Heart right ventricle (tissue), 16 donors: Measurements from ENCODE around the gene PLAU. TPM values are rescaled to one million over a fixed set of nuclear protein-coding genes. Genes with fewer than 3 reads are reported as not detected.

Experiments
- ATAC-seq, 8 donors: fragments of 200-7000 bp; cut with Tn5 transposase; one replicate each; pipeline ENCODE4 v1.9.1; 2020; ENCODE audit warnings: mild to moderate bottlenecking in 8 of 8, moderate library complexity in 8 of 8, moderate number of reproducible peaks in 1 of 8
- DNase-seq, 2 donors: peaks; one replicate each; pipeline ENCODE4 v3.0.0-alpha.2; 2020
- H3K27ac ChIP-seq, 10 donors: fragments of 200-600 bp; sonication (generic) in 2 of 10; one replicate each; pipeline versions ENCODE4 v1.5.0 to v1.8.0; 2020 to 2022; ENCODE audit warnings: mild to moderate bottlenecking in 3 of 10
- H3K27me3 ChIP-seq, 7 donors: fragments of 200-600 bp; one replicate each; pipeline ENCODE4 v1.8.0; 2021 to 2022; ENCODE audit warnings: mild to moderate bottlenecking in 2 of 7
- H3K36me3 ChIP-seq, 9 donors: fragments of 200-600 bp; sonication (generic) in 1 of 9; one replicate each; pipeline versions ENCODE4 v1.5.0 to v1.8.0; 2020 to 2022; ENCODE audit warnings: mild to moderate bottlenecking in 2 of 9
- H3K4me1 ChIP-seq, 9 donors: fragments of 200-600 bp; sonication (generic) in 1 of 9; one replicate each; pipeline versions ENCODE4 v1.5.0 to v1.8.0; 2020 to 2022; ENCODE audit warnings: mild to moderate bottlenecking in 4 of 9
- H3K4me3 ChIP-seq, 10 donors: fragments of 200-600 bp; sonication (generic) in 2 of 10; one replicate each; pipeline versions ENCODE4 v1.5.0 to v1.8.0; 2020 to 2022; ENCODE audit warnings: mild to moderate bottlenecking in 7 of 10, moderate library complexity in 2 of 10
- H3K9me3 ChIP-seq, 11 donors: fragments of 200-600 bp in 10 of 11; sonication (generic) in 2 of 11; one replicate each; pipeline versions ENCODE4 v1.5.0 to v1.8.0; 2013 to 2022; ENCODE audit warnings: mild to moderate bottlenecking in 2 of 11, control low read depth in 1 of 11, moderate library complexity in 1 of 11
- WGBS, 2 donors: extraction: QIAGEN DNeasy Blood & Tissue Kit; methylation state at CpG; one replicate each; pipeline ENCODE4 v1.1.7; 2013; ENCODE audit warnings: inconsistent platforms in 1 of 2; 5-methylcytosine and 5-hydroxymethylcytosine counted together
- intact Hi-C, 10 donors: fragments of 100-400 bp; cut with DNase I; formaldehyde crosslinking; loops; one replicate each; pipeline versions ENCODE4 v1.11.1 to v1.14.2; 2022
- polyA plus RNA-seq, 2 donors: library from polyadenylated mRNA; stranded (reverse); fragments of 200-250 nt; gene quantifications; one replicate each; pipeline ENCODE4 v1.2.3, GENCODE V29; 2013
- total RNA-seq, 10 donors: library from RNA; stranded (reverse); fragmentation: NEBNext Ultra II Directional in 3 of 10; extraction: Animal tissue kit (Norgen Biotek cat#: 25700) in 3 of 10; gene quantifications; one replicate each; pipeline versions ENCODE4 v1.2.1 to v1.2.4, GENCODE V29; 2021 to 2023
- TF ChIP-seq, protein P1 (sequence below), 9 donors: fragments of 200-600 bp; sonication (generic) in 2 of 9; IDR thresholded peaks; one replicate each; pipeline versions ENCODE4 v1.5.0 to v1.8.0; 2021 to 2022; ENCODE audit warnings: antibody characterized with exemption in 9 of 9, mild to moderate bottlenecking in 5 of 9, moderate library complexity in 1 of 9
- donor health status: Arrhythmogenic right ventricular cardiomyopathy.
- donor health status: ischemic (EF 13 %, LVEDD 7.1; RV severe dilation, severe dysfunction).
- donor health status: healthy with polysubstance abuse.
- donor health status: DM: no; HTN: yes; CAD: no.
- donor health status: DM: no; HTN: no; CAD: no.
- donor health status: ischemic (EF 25% LVEDD 6.9; RV normal size, moderate dysfunction).
- donor health status: ischemic (EF 25% LVEDD 5.7; RV mildly dilated, moderate dysfunction).
- donor health status: healthy.
- donor health status: DM: yes; HTN: yes; CAD: no.
- donor health status: Ischemic cardiomyopathy.
- donor health status: ischemic (EF 35%, LVEDD 5.7; RV mildly dilated, moderate dysfunction).
- donor health status: nonischemic (EF 11% LVEDD 7.7; RV severe dilation, severe dysfunction).
- donor health status: DM: yes; HTN: yes; CAD: no.
- donor health status: PGD.
- donor health status: ischemic (EF 29% LVEDD 5.4; RV normal size, mild dysfunction).
- donor health status: nonischemic (EF 23%, LVEDD 6.1; RV moderate dilation, normal function).

Gene PLAU
- total and polyA plus RNA-seq, 12 donors, result 4.4 to 44.3 (median 9.1) TPM

- WGBS, 2 donors, result 88 to 91% methylated on average over 4 of the region's 4 CpGs
- peaks cover 0 to 9% (median 0%) of the 10 kb centered on the region in 9 donors for H3K36me3 ChIP-seq
- no peak for ATAC-seq
- TF ChIP-seq, protein P1, sequence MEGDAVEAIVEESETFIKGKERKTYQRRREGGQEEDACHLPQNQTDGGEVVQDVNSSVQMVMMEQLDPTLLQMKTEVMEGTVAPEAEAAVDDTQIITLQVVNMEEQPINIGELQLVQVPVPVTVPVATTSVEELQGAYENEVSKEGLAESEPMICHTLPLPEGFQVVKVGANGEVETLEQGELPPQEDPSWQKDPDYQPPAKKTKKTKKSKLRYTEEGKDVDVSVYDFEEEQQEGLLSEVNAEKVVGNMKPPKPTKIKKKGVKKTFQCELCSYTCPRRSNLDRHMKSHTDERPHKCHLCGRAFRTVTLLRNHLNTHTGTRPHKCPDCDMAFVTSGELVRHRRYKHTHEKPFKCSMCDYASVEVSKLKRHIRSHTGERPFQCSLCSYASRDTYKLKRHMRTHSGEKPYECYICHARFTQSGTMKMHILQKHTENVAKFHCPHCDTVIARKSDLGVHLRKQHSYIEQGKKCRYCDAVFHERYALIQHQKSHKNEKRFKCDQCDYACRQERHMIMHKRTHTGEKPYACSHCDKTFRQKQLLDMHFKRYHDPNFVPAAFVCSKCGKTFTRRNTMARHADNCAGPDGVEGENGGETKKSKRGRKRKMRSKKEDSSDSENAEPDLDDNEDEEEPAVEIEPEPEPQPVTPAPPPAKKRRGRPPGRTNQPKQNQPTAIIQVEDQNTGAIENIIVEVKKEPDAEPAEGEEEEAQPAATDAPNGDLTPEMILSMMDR (IDR thresholded peaks at IDR 0.05), result no peak
- peaks cover 0 to 49% (median 29%) of the 10 kb centered on the region in 9 donors for H3K4me1 ChIP-seq
- H3K27me3 ChIP-seq, result no peaks in the 10 kb centered on the region
- intact Hi-C loops, result no loop called here
- H3K27ac ChIP-seq, result no peak overlapping the region
- DNase-seq, result no peak
- H3K4me3 ChIP-seq, result no peak overlapping the region
- no peaks in the 10 kb centered on the region for H3K9me3 ChIP-seq
Observed at GRCh38 chr10:73876971-73877370, 34.0 kb upstream of the PLAU start.

DNA sequence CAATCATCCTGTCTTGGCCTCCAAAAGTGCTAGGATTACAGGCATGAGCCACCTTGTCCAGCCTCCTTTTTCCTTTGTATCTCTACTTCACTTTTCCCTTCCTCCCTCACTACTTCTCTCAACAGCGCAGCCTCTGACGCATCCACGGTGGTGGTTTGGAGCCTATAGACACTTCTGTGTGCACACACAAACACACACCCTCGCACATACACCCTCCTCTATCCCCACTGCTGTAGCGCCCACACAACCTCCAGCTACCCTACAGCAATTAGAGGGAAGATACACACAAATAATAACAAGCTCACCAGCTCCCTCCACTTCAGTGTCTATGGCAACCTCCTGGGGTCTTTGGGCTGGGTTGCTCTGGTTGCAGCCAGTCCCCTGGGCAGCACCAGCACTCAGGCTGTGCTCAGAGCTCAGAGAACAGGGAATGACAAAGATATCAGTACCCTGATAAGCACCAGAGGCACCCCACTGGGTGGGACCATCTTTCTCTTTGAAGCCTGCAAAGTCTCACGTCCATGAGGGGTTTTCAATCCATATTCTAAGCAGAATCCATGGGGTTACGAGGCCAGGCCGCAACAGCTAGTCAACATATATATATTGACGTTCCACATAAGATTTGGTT lies 33.3 kb upstream of the PLAU start:
- ATAC-seq (no peak), DNase-seq (no peak)
- Histone ChIP-seq H3K4me3 (no peak overlapping the region), H3K9me3 (no peaks in the 10 kb centered on the region), H3K4me1 (peaks cover 0 to 44% (median 24%) of the 10 kb centered on the region in 9 donors), H3K27ac (no peak overlapping the region), H3K36me3 (peaks cover 0 to 3% (median 0%) of the 10 kb centered on the region in 9 donors), H3K27me3 (no peaks in the 10 kb centered on the region)
- intact Hi-C loops, result loop anchor here in 3 of 10 donors (2.0 kb wide), 1 partner anchor 29 kb away; no protein-coding TSS in a partner anchor
- TF ChIP-seq, protein P1 (IDR thresholded peaks at IDR 0.05), result no peak
- WGBS, 2 donors, result 85 to 92% methylated on average over 9 of the region's 9 CpGs

DNA sequence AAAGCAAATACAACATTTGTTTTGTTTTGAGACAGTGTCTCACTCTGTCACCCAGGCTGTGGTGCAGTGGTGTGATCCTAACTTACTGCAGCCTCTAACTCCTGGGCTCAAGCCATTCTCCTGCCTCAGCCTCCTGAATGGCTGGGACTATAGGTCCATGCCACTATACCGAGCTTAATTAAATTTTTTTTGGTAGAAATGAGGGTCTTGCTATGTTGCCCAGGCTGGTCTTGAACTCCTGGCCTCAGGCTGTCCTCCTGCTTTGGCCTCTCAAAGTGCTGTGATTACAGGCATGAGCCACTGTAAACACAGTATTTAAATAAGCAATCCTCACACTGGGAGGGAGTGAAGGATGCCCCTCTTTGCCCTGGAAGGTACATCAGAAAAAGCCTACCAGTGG lies 32.6 kb upstream of the PLAU start:
- Histone ChIP-seq H3K36me3 (no peaks in the 10 kb centered on the region), H3K27ac (no peak overlapping the region), H3K9me3 (no peaks in the 10 kb centered on the region), H3K4me3 (no peak overlapping the region), H3K4me1 (peaks cover 0 to 37% (median 20%) of the 10 kb centered on the region in 9 donors), H3K27me3 (no peaks in the 10 kb centered on the region)
- TF ChIP-seq, protein P1 (IDR thresholded peaks at IDR 0.05), result no peak
- 88 to 92% methylated on average over 1 of the region's 1 CpG for WGBS, 2 donors
- ATAC-seq (no peak), DNase-seq (no peak)
- intact Hi-C loops, result loop anchor here in 3 of 10 donors (2.0 kb wide), 1 partner anchor 30 kb away; no protein-coding TSS in a partner anchor

GRCh38 chr10:73879296-73880173 lies 31.4 kb upstream of the PLAU start:
- WGBS, 2 donors, result 14 to 17% methylated on average over 14 of the region's 14 CpGs
- intact Hi-C loops, result loop anchor here (1.0 to 10.0 kb wide), 6 partner anchors 30 to 355 kb away; no protein-coding TSS in a partner anchor
- H3K4me1 ChIP-seq, result peaks cover 0 to 36% (median 20%) of the 10 kb centered on the region in 9 donors
- no peaks in the 10 kb centered on the region for H3K27me3 ChIP-seq
- peak; percentile 89 to 96 (median 94) for ATAC-seq
- no peak overlapping the region for H3K27ac ChIP-seq
- DNase-seq, result peak; percentile 85 to 90
- no peaks in the 10 kb centered on the region for H3K9me3 ChIP-seq
- no peak overlapping the region for H3K4me3 ChIP-seq
- TF ChIP-seq, protein P1 (IDR thresholded peaks at IDR 0.05), result peak; percentile 83 to 96 (median 93)
- no peaks in the 10 kb centered on the region for H3K36me3 ChIP-seq
